SKM-1 (cell line): Measurements from ENCODE around the gene CDIP1.

Source experiments
- DNase-seq: peaks from one replicate; lab custom pipeline; 2025; ENCODE audit not compliant: unreplicated experiment; lab: John Stamatoyannopoulos, UW

Gene CDIP1

GRCh38 chr16:4539716-4540284, 1.2 kb upstream of the CDIP1 start:
- DNase-seq: no peak

GRCh38 chr16:4537376-4538343, 913 bp downstream of the CDIP1 start:
- no peak for DNase-seq

GRCh38 chr16:4536391-4537106, 2.0 kb downstream of the CDIP1 start:
- no peak for DNase-seq

- no peak for DNase-seq
Observed at GRCh38 chr16:4535627-4536108, 2.9 kb downstream of the CDIP1 start.

GRCh38 chr16:4534151-4534790, 4.3 kb downstream of the CDIP1 start:
- DNase-seq: no peak

GRCh38 chr16:4533490-4533889, 5.1 kb downstream of the CDIP1 start:
- DNase-seq: no peak

GRCh38 chr16:4532238-4532637, 6.3 kb downstream of the CDIP1 start:
- no peak for DNase-seq

GRCh38 chr16:4531811-4532210, 6.8 kb downstream of the CDIP1 start:
- no peak for DNase-seq

- DNase-seq: no peak
Observed at GRCh38 chr16:4529085-4530060, 9.2 kb downstream of the CDIP1 start.

- no peak for DNase-seq
Observed at GRCh38 chr16:4525634-4526277, 12.8 kb downstream of the CDIP1 start.

GRCh38 chr16:4525069-4525468, 13.5 kb downstream of the CDIP1 start:
- no peak for DNase-seq

- DNase-seq: no peak
Observed at GRCh38 chr16:4524571-4524970, 14.0 kb downstream of the CDIP1 start.

GRCh38 chr16:4523686-4524085, 14.9 kb downstream of the CDIP1 start:
- DNase-seq: no peak

- DNase-seq: no peak
Observed at GRCh38 chr16:4522051-4522581, 16.5 kb downstream of the CDIP1 start.

GRCh38 chr16:4520913-4521312, 17.7 kb downstream of the CDIP1 start:
- DNase-seq: no peak

- DNase-seq: no peak
Observed at GRCh38 chr16:4519274-4520058, 19.1 kb downstream of the CDIP1 start.

- no peak for DNase-seq
Observed at GRCh38 chr16:4517812-4518680, 20.5 kb downstream of the CDIP1 start.
